SU-DHL-6 (cell line): ENCODE data around the gene CYSTM1.

Experiments
- EZH2phosphoT487 ChIP-seq: fragments of 200-600 bp; sonication (generic), shearing (Covaris generic); conservative IDR thresholded peaks from 2 replicates; pipeline ENCODE4 v1.6.1; 2018; ENCODE audit warnings: mild to moderate bottlenecking, antibody characterized with exemption, low read length, moderate library complexity, mixed read lengths
- TF ChIP-seq, protein P1 (sequence below): fragments of 200-600 bp; sonication (generic); IDR thresholded peaks from one replicate; pipeline ENCODE4 v1.5.1; 2017; ENCODE audit warnings: antibody characterized with exemption, mild to moderate bottlenecking, low read length, moderate library complexity; ENCODE audit not compliant: insufficient read depth, poor library complexity, severe bottlenecking

DNA sequence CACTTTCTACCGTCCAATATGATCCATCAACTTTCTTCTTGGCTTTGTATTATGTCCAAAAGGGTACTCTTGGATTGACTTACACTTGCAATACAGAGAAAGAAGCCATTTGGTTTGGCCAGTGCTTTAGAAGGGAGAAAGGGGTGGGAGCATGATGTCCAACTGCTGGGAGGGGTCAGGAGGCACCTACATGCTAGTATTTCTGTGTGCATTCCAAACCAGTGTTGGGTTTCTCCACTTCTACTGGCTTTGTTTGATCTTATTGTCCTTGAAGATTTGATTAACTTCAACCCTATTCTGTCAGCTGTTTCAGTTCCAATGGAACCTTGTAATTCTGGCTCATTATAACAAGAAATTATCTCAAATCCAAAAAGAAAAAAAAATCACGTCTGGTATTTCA lies 27.6 kb downstream of the CYSTM1 start:
- TF ChIP-seq, protein P1, sequence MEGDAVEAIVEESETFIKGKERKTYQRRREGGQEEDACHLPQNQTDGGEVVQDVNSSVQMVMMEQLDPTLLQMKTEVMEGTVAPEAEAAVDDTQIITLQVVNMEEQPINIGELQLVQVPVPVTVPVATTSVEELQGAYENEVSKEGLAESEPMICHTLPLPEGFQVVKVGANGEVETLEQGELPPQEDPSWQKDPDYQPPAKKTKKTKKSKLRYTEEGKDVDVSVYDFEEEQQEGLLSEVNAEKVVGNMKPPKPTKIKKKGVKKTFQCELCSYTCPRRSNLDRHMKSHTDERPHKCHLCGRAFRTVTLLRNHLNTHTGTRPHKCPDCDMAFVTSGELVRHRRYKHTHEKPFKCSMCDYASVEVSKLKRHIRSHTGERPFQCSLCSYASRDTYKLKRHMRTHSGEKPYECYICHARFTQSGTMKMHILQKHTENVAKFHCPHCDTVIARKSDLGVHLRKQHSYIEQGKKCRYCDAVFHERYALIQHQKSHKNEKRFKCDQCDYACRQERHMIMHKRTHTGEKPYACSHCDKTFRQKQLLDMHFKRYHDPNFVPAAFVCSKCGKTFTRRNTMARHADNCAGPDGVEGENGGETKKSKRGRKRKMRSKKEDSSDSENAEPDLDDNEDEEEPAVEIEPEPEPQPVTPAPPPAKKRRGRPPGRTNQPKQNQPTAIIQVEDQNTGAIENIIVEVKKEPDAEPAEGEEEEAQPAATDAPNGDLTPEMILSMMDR, result no peak
- TF ChIP-seq EZH2phosphoT487, result no peak
